HepG2 (cell line): Measurements from ENCODE around the gene CD93. TPM values are rescaled to one million over a fixed set of nuclear protein-coding genes. Genes with fewer than 3 reads are reported as not detected.

ENCODE experiments used
- ATAC-seq: fragments of 200-7000 bp; cut with Tn5 transposase; 3 replicates; pipeline ENCODE4 v1.9.1; 2020; ENCODE audit warnings: mild to moderate bottlenecking, moderate library complexity
- BruUV-seq: library from RNA; stranded (reverse); fragments of 400-500 nt; replicated peaks from 2 replicates; lab custom pipeline; 2021; lab: Mats Ljungman, UMichigan
- CTCF ChIA-PET: fragments of 300-600 bp; formaldehyde crosslinking; extraction: SDS; loops from one replicate; lab custom pipeline; 2021; ENCODE audit warnings: low total read pairs, inconsistent platforms, low intra/inter-chr PET ratio; lab: Yijun Ruan, JAX
- POLR2A ChIA-PET: fragments of 350-600 bp; sonication (Branson Sonifier 250); formaldehyde crosslinking; loops from one replicate; lab custom pipeline; 2020; ENCODE audit warnings: antibody characterized with exemption, inconsistent platforms; lab: Yijun Ruan, JAX
- DNase-seq: peaks from one replicate; pipeline ENCODE4 v3.0.0-alpha.2; 2015; ENCODE audit warnings: low spot score
- FAIRE-seq: peaks from 3 replicates; lab custom pipeline; 2011; peaks lifted over from hg19 to GRCh38; lab: Jason Lieb, UNC
- H2AFZ ChIP-seq: one replicate; pipeline ENCODE4 v1.6.1; 2011; ENCODE audit warnings: low read length, inconsistent platforms
- H3K27ac ChIP-seq: fragments of 300-600 bp; 3 replicates; pipeline ENCODE4 v1.8.0; 2011; ENCODE audit warnings: mixed run types, mild to moderate bottlenecking, mixed read lengths, low read length, inconsistent platforms; ENCODE audit not compliant: insufficient read depth; ENCODE audit errors: extremely low read length
- H3K27me3 ChIP-seq, 2 experiments: fragments of 200-600 bp in 1 of 2; 2 replicates in 1 of 2; 3 replicates in 1 of 2; pipeline versions ENCODE4 v1.6.0 to v1.8.0; 2011; ENCODE audit warnings: low read length in 2 of 2, mild to moderate bottlenecking in 2 of 2, moderate library complexity in 2 of 2, inconsistent platforms in 1 of 2; ENCODE audit not compliant: insufficient read depth in 2 of 2, control insufficient read depth in 1 of 2
- H3K36me3 ChIP-seq, 2 experiments: fragments of 200-600 bp in 1 of 2; replicated peaks in 1 of 2; 2 replicates in 1 of 2; 3 replicates in 1 of 2; pipeline versions ENCODE4 v1.5.1 to v1.8.0; 2011; ENCODE audit warnings: low read length in 2 of 2, inconsistent platforms in 1 of 2; ENCODE audit not compliant: insufficient read depth in 2 of 2, control insufficient read depth in 1 of 2
- H3K4me1 ChIP-seq: 2 replicates; pipeline ENCODE4 v1.5.1; 2012; ENCODE audit warnings: low read length, inconsistent platforms; ENCODE audit not compliant: insufficient read depth
- H3K4me2 ChIP-seq: 2 replicates; pipeline ENCODE4 v1.6.0; 2011; ENCODE audit warnings: low read depth, low read length, inconsistent platforms
- H3K4me3 ChIP-seq, 3 experiments: fragments of 200-600 bp in 1 of 3; sonication (generic), shearing (Covaris generic) in 1 of 3; replicated peaks in 1 of 3; 2 replicates each; pipeline ENCODE4 v1.5.1; 2011 to 2016; ENCODE audit warnings: low read length in 3 of 3, inconsistent platforms in 2 of 3, low read depth in 2 of 3, mild to moderate bottlenecking in 2 of 3, control low read depth in 1 of 3, mixed read lengths in 1 of 3; ENCODE audit not compliant: insufficient read depth in 1 of 3
- H3K79me2 ChIP-seq: one replicate; pipeline ENCODE4 v1.6.1; 2011; ENCODE audit warnings: low read length, inconsistent platforms; ENCODE audit not compliant: insufficient read depth
- H3K9ac ChIP-seq: 2 replicates; pipeline ENCODE4 v1.6.0; 2011; ENCODE audit warnings: mild to moderate bottlenecking, low read depth, low read length, inconsistent platforms; ENCODE audit not compliant: insufficient read depth
- H3K9me3 ChIP-seq: 2 replicates; pipeline ENCODE4 v1.5.1; 2012; ENCODE audit warnings: mild to moderate bottlenecking, low read length
- H4K20me1 ChIP-seq: 2 replicates; pipeline ENCODE4 v1.6.0; 2011; ENCODE audit warnings: inconsistent platforms, mild to moderate bottlenecking, low read length, moderate library complexity; ENCODE audit not compliant: insufficient read depth
- BHLHE40 ChIP-seq: IDR thresholded peaks from 2 replicates; pipeline ENCODE4 v1.6.1; 2011; ENCODE audit warnings: low read length, improper control_type of control experiment
- FOXP1 ChIP-seq, 2 experiments: fragments of 450-650 bp in 1 of 2; IDR thresholded peaks; 2 replicates each; pipeline ENCODE4 v1.6.1; 2017 to 2018; ENCODE audit warnings: antibody characterized with exemption in 1 of 2
- TCF7 ChIP-seq: sonication (generic); IDR thresholded peaks from 2 replicates; pipeline ENCODE4 v1.6.1; 2016; ENCODE audit warnings: antibody characterized with exemption, low read depth
- ZNF615 ChIP-seq: sonication (generic); formaldehyde crosslinking; IDR thresholded peaks from 2 replicates; pipeline ENCODE4 v1.5.0; 2020; ENCODE audit warnings: mild to moderate bottlenecking, missing genetic modification reagents, borderline replicate concordance
- WGBS: methylation state at CpG from one replicate; pipeline ENCODE4 v1.1.6; 2017; ENCODE audit warnings: low lambda C conversion rate; 5-methylcytosine and 5-hydroxymethylcytosine counted together
- in situ Hi-C: cut with HindIII; loops from 2 replicates; pipeline ENCODE4 v1.10.0; 2017; ENCODE audit warnings: low pct_unique_long_range_greater_than_20kb; ENCODE audit not compliant: extremely low pct_ligation_motif_present
- intact Hi-C: fragments of 100-400 bp; cut with micrococcal nuclease; formaldehyde crosslinking; loops from one replicate; pipeline ENCODE4 v1.10.0; 2022; ENCODE audit not compliant: unreplicated experiment
- polyA plus RNA-seq, 8 experiments: library from polyadenylated mRNA; depleted of rRNA in 3 of 8; stranded (reverse) in 7 of 8; unstranded in 1 of 8; fragments of >200 nt; fragmentation: Illumina TruSeq in 4 of 8; extraction: Trizol in 4 of 8; gene quantifications; 2 replicates each; pipeline versions ENCODE4 v1.2.1 to v1.2.3, GENCODE V29; 2011 to 2016; ENCODE audit warnings: low read depth in 4 of 8, missing spikeins in 1 of 8, mixed read lengths in 1 of 8; ENCODE audit not compliant: insufficient read depth in 1 of 8
- total RNA-seq, 5 experiments: library from RNA; depleted of rRNA; stranded (reverse); fragments of >200 nt; fragmentation: Illumina TruSeq; extraction: Trizol; gene quantifications; 2 replicates each; pipeline ENCODE4 v1.2.3, GENCODE V29; 2016; ENCODE audit warnings: low read depth in 1 of 5

CD93 gene
- total and polyA plus RNA-seq, 2 of the 13 experiments (the other 11 are each of a cell fraction or from before 2014, with no cell fraction given), result not detected

DNA sequence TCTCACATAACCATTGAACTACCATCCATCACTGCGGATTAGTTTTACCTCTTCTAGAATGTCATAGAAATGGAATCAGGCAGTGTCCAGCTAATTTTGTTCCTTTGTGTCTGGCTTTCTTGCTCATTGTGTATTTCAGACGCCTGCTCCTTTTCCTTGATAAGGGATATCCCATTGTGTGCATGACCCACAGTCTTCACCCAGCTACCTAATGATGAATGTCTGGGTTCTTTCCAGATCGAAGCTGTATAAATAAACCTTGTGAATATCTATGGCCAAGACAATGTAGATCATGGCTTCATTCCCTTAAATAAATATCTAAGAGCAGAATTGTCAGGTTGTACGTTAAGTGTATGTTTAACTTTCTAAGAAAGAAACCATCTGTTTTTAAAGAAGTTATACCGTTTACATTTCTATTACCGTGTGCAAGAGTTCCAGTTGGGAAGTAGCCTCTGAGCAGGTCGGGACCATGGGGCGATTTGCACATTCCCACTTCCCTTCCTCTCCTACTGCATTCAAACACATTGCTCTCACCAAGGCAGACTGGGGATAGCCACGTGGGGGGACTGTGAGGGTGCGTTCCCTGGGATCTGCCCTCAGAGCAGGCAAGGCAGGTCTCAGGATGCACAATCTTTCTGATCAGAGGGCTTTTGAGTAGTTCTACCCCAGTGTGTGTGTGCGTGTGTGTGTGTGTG, 13.1 kb downstream of the CD93 start:
- FAIRE-seq (no peak), ATAC-seq (no peak), DNase-seq (no peak)
- H3K4me2 ChIP-seq, result no peak overlapping the region
- CTCF ChIA-PET, result no interaction called here
- H3K4me1 ChIP-seq, result peaks cover 6% of the 10 kb centered on the region; the same call in 1 of the 2 replicates
- no TSS peak for BruUV-seq
- POLR2A ChIA-PET, result no interaction called here
- intact Hi-C loops (loop anchor here (10.0 kb wide), 1 partner anchor 378 kb away; no protein-coding TSS in a partner anchor), in situ Hi-C loops (no loop called here)
- H3K27me3 ChIP-seq, result no peaks in the 10 kb centered on the region
- no peak for TF ChIP-seq BHLHE40
- H3K4me3 ChIP-seq, result no peak overlapping the region
- H3K79me2 ChIP-seq, result no peaks in the 10 kb centered on the region
- no peaks in the 10 kb centered on the region for H4K20me1 ChIP-seq
- H3K9ac ChIP-seq, result no peak overlapping the region
- no peak overlapping the region for H3K27ac ChIP-seq
- no peak overlapping the region for H2AFZ ChIP-seq
- H3K9me3 ChIP-seq, result no peaks in the 10 kb centered on the region
- 36% methylated on average over 11 of the region's 11 CpGs for WGBS
- no peaks in the 10 kb centered on the region for H3K36me3 ChIP-seq

DNA sequence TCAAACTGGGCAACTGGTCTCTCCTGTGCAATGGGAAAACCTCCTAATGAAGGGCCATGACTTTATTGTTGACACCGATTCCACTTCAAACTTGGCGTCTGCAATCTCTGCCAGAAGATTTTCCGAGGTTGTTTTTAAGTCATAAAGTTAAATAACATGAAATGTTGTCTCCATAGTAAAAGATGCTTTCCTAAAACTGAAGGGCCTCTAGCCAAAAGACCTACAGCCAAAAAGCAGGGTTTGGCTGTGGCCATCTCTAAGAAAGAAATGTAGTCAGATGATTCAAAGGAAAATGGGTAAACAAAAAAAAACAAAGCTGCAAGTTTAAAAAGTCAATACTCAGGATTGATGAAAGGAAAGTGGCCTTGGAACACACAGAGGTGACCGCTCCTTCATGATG, 14.1 kb downstream of the CD93 start:
- H3K79me2 ChIP-seq, result no peaks in the 10 kb centered on the region
- H3K4me2 ChIP-seq, result no peak overlapping the region
- ChIA-PET POLR2A (no interaction called here), CTCF (no interaction called here)
- in situ Hi-C loops (no loop called here), intact Hi-C loops (loop anchor here (10.0 kb wide), 1 partner anchor 377 kb away; no protein-coding TSS in a partner anchor)
- no peaks in the 10 kb centered on the region for H4K20me1 ChIP-seq
- H3K4me1 ChIP-seq, result peaks cover 6% of the 10 kb centered on the region; the same call in 1 of the 2 replicates
- WGBS, result 10% methylated on average over 4 of the region's 4 CpGs
- FAIRE-seq (no peak), ATAC-seq (no peak), DNase-seq (no peak)
- no peak overlapping the region for H3K9ac ChIP-seq
- H2AFZ ChIP-seq, result no peak overlapping the region
- no peaks in the 10 kb centered on the region for H3K9me3 ChIP-seq
- no TSS peak for BruUV-seq
- TF ChIP-seq ZNF615 (no peak), TCF7 (peak; percentile 53; the same call in 1 of the 2 replicates), FOXP1 (IDR thresholded peaks at IDR 0.05) (no peak), FOXP1 (CRISPR knock-in tag; IDR thresholded peaks at IDR 0.05) (0 out of 2 replicates have a peak, but pooled peaks have one; percentile 32)
- H3K27ac ChIP-seq, result no peak overlapping the region
- H3K27me3 ChIP-seq, result no peaks in the 10 kb centered on the region
- no peak overlapping the region for H3K4me3 ChIP-seq
- H3K36me3 ChIP-seq, result no peaks in the 10 kb centered on the region
